ES-I3 (cell line): ENCODE results near the gene ANKS4B.
"Not testable (repeated sequence)": the region's sequence is repeated elsewhere in the genome, so short reads cannot be mapped to it uniquely, and the experiment has no call there.

Source experiments
- H3K36me3 ChIP-seq: 2 replicates; pipeline ENCODE4 v1.6.1; 2013; ENCODE audit warnings: mild to moderate bottlenecking, low read length, control low read depth, moderate library complexity; ENCODE audit not compliant: insufficient read depth
- H3K4me1 ChIP-seq: 2 replicates; pipeline ENCODE4 v1.6.1; 2013; ENCODE audit warnings: mild to moderate bottlenecking, control low read depth, low read length; ENCODE audit not compliant: insufficient read depth
- H3K9ac ChIP-seq: 2 replicates; pipeline ENCODE4 v1.6.1; 2013; ENCODE audit warnings: low read depth, mild to moderate bottlenecking, low read length, moderate library complexity
- H3K9me3 ChIP-seq: 2 replicates; pipeline ENCODE4 v1.6.1; 2013; ENCODE audit warnings: mild to moderate bottlenecking, low read length, moderate library complexity; ENCODE audit not compliant: control insufficient read depth, insufficient read depth

Gene ANKS4B

DNA sequence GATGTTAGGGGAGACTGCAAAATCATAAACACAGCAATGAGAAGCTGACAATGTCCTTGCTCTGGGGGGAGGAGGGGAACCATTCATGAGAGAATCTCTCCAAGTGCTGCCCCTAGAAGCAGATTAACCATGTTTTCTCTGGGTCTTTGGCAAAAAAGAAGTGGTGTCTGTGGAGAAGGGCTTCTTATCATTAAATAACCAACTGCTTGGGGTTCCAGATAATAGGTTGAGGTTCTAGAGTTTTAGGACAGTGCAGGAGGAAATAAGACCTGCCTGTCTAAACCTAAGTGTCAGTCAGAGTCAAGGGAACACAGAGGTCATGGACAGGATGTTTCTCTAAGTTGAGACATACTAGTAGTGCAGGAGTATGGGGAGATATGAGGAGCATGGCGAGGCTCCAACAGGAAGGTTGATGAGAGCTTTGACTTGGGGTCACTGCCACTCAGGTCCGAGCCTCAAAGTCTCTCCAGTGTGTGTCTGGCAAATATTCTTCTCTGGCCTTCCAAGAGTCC, 5.1 kb upstream of the ANKS4B start:
- H3K9me3 ChIP-seq: no peaks in the 10 kb centered on the region
- H3K9ac ChIP-seq: no peak overlapping the region
- no peaks in the 10 kb centered on the region for H3K36me3 ChIP-seq
- peaks cover 9% of the 10 kb centered on the region for H3K4me1 ChIP-seq

DNA sequence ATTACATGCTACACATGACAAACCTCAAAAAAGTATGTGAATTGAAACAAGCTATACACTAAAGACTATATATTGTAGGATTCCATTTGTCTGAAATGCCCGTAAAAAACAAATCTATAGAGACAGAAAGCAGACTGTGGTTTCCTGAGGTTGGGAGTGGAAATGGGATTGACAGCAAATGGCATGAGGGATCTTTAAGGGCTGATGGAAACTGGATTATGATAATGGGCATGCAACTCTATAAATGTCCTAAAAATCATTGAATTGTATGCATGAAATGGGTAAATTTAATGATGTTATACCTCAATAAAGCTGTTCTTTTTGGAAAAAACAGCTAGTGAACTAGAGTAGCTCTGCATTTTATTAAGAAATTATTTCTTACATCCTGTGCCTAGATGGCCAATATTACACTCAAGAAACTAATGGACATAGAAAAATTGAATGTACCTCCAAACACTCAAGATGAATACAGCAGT, 416 bp upstream of the ANKS4B start:
- H3K9me3 ChIP-seq: no peaks in the 10 kb centered on the region
- no peaks in the 10 kb centered on the region for H3K4me1 ChIP-seq
- no peaks in the 10 kb centered on the region for H3K36me3 ChIP-seq
- no peak overlapping the region for H3K9ac ChIP-seq

DNA sequence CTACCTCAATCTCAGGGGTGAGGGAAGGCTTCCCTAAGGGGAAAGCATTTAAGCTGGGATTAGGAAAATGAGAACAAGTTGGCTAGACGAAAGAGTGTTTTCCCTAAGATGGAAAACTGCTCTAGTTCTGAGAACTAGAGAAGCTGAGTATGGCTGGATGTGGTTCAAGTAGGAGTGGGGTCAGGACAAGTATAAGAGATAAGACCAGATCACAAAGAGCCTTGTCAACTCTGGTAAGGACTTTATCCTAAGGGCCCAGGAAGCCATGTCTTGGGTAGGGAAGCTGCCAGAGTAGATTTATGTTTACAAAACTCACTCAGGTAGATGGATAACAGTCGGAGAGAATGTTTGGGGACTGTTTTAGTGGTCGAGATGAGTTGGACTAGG, 1.7 kb downstream of the ANKS4B start:
- no peaks in the 10 kb centered on the region for H3K9me3 ChIP-seq
- no peak overlapping the region for H3K9ac ChIP-seq
- no peaks in the 10 kb centered on the region for H3K4me1 ChIP-seq
- no peaks in the 10 kb centered on the region for H3K36me3 ChIP-seq

DNA sequence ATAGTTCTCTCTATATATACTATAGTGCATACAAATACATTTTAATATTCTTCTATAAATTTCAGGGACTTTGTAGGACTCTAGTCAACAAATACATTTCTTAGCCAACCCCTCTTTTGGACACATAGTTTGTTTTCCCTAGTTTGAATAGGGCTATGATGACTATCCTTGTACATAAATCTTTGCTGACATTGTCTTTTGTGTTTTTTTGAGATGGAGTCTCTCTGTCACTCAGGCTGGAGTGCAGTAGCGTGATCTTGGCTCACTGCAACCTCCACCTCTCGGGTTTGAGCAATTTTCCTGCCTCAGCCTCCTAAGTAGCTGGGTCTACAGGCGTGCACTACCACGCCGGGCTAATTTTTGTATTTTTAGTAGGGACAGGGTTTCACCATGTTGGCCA, 3.3 kb downstream of the ANKS4B start:
- no peaks in the 10 kb centered on the region for H3K4me1 ChIP-seq
- H3K9me3 ChIP-seq: no peaks in the 10 kb centered on the region
- no peak overlapping the region for H3K9ac ChIP-seq
- no peaks in the 10 kb centered on the region for H3K36me3 ChIP-seq

DNA sequence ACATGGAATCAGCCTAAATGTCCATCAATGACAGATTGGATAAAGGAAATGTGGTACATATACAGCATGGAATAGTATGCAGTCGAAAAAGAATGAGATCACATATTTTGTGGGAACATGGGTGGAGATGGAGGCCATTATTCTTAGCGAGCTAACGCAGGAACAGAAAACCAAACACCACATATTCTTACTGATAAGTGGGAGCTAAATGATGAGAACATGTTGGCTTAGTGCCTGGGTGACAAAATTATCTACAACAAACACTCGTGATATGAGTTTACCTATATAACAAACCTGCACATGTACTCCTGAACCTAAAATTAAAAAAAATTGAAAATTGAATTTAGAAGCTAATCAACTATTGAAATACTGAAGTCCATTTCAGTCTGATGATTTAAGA, 6.1 kb downstream of the ANKS4B start:
- no peaks in the 10 kb centered on the region for H3K36me3 ChIP-seq
- no peaks in the 10 kb centered on the region for H3K4me1 ChIP-seq
- H3K9me3 ChIP-seq: no peaks in the 10 kb centered on the region

DNA sequence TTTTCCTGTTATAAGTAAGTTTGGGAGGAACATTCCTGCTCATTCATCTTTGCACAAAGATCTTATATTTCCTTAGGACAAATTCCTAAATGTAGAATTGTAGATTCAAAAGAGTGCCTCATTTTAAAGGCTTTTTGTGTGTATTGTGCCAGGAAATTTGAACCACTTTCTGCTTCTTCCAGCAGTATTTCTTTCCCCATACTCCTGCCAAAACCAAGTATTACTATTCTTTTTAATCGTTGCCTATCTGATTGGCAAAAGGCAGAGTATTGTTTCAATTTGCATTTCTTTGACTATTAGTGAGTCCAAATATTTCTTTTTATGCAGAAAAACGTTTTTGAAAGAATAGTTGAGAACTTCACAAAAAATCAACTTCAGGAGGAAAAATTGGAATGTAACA, 9.3 kb downstream of the ANKS4B start:
- H3K9me3 ChIP-seq: no peaks in the 10 kb centered on the region
- H3K36me3 ChIP-seq: no peaks in the 10 kb centered on the region
- H3K9ac ChIP-seq: no peak overlapping the region
- peaks cover 5% of the 10 kb centered on the region; the same call in 1 of the 2 replicates for H3K4me1 ChIP-seq

More for the DNA sequence above, 6.1 kb downstream of the ANKS4B start:
- H3K9ac ChIP-seq: no peak overlapping the region

DNA sequence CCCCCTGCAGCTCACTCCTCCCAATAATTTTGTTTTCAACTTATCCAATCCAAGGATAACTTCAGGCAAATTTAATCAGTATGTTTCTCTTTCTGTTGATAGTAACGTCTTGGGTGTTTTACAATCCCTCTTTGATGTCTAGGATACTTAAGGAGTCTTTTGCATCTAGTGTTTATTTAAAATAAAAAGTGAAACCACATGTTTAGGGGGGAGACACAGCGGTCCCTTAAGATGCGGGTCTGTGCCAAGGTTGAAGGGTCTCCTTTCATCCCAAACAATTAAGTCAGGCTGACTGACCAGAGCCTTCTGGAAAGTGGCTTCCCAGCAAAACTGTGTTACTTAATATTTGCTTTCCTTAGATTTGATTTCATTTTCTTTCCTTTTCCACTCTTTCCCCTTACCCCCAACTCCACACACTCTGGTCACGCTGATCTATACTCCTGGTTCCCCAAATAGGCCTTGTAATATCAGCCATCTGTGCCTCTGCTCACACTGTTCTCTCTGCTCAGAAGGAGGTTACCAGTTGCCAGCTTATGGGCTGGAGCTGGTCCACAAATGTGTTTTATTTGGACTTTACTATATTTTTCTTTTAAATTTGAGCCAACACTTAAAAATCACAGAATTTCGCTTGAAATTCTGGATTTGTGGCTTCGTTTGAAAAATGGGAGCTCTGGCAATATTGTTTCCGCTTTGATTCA, 11.2 kb downstream of the ANKS4B start:
- Histone ChIP-seq H3K9me3 (no peaks in the 10 kb centered on the region), H3K36me3 (no peaks in the 10 kb centered on the region), H3K4me1 (peaks cover 5% of the 10 kb centered on the region; the same call in 1 of the 2 replicates), H3K9ac (no peak overlapping the region)

DNA sequence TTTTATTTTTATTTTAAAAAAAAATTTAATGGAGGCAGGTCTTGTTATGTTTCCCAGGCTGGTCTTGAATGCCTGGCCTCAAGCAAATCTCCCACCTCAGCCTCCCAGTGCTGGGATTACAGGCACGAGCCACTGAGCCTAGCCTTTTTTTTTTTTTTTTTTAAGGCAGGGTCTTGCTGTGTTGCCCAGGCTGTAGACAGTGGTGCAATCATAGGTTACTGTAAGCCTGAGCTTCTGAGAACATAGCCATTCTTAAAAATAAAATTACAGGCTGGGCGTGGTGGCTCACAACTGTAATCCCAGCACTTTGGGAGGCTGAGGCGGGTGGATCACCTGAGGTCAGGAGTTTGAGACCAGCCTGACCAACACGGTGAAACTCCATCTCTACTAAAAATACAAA, 14.7 kb downstream of the ANKS4B start:
- H3K9ac ChIP-seq, H3K4me1 ChIP-seq, H3K36me3 ChIP-seq, H3K9me3 ChIP-seq: not testable (repeated sequence)

DNA sequence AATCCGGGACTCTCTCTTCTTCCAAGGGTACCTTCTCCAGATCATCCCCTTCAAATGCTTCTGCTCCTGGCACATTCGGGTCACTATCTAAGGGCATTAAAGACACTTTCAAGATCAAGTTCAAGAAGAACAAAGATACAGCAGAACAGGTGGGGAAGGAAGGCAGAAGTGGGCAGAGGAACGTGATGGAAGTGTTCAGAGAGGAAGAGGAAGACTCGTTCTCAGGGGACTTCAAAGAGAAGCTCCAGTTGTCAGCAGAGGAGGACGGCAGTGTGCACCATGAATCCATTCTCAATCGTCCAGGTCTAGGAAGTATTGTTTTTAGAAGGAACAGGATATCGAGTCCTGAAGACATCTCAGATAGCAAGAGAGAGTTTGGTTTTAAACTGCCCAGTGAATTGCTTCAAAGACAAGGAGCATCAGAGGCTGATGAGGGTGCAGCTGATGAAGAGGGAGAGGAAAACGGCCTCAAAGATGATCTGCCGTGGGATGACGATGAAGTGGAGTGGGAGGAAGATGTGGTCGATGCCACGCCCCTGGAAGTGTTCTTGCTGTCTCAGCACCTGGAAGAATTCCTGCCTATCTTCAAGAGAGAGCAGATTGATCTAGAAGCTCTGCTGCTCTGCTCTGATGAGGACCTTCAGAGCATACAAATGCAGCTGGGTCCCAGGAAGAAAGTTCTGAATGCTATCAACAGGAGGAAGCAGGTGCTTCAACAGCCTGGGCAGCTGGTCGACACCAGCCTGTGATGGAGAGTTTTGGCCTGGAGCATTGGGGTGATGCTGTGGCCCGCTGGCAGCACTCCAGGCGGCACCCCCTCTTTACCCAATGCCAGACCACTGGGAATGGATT, 16.8 kb downstream of the ANKS4B start:
- H3K9me3 ChIP-seq: no peaks in the 10 kb centered on the region
- no peak overlapping the region for H3K9ac ChIP-seq
- peaks cover 5% of the 10 kb centered on the region; the same call in 1 of the 2 replicates for H3K4me1 ChIP-seq
- no peaks in the 10 kb centered on the region for H3K36me3 ChIP-seq

DNA sequence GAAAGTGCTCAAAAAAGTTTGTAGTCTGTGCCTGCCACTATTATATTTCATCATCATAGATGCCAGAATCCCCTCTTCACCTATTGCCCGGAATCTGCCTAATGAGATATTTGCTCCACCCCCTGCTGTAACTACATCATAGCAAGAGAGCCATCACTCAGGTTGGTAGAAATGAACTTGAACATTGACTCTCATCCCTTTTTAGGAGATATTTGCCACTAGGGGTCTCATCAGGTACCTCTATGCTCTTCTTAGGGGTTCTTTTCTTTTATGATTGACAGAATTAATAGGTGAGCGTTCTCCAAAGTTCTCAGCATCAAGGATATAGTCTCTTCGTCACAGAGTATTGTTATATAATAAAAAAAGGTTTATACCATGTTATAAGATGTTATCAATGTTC, 20.0 kb downstream of the ANKS4B start:
- H3K4me1 ChIP-seq: no peaks in the 10 kb centered on the region
- H3K36me3 ChIP-seq: no peaks in the 10 kb centered on the region
- no peak overlapping the region for H3K9ac ChIP-seq
- H3K9me3 ChIP-seq: no peaks in the 10 kb centered on the region

DNA sequence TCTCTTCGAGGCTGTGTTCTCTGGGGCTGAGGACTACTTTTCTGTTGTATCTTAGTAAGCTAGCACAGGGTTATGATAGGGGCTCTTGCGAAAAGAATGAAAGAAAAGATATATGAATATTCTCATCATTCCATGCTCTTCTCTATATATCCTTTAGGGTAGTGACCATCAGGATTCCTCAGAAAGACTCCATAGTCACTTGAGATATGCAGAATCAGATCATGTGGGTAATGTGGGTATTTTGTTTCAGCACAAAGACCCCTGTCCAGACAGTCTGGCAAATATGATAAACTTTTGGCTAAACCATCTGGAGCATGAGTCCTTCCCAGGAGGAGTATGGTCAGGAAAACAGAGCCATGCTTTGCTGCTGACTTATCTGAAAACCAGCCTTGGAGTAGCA, 23.1 kb downstream of the ANKS4B start:
- H3K36me3 ChIP-seq: no peaks in the 10 kb centered on the region
- no peaks in the 10 kb centered on the region for H3K9me3 ChIP-seq
- no peak overlapping the region for H3K9ac ChIP-seq
- no peaks in the 10 kb centered on the region for H3K4me1 ChIP-seq

DNA sequence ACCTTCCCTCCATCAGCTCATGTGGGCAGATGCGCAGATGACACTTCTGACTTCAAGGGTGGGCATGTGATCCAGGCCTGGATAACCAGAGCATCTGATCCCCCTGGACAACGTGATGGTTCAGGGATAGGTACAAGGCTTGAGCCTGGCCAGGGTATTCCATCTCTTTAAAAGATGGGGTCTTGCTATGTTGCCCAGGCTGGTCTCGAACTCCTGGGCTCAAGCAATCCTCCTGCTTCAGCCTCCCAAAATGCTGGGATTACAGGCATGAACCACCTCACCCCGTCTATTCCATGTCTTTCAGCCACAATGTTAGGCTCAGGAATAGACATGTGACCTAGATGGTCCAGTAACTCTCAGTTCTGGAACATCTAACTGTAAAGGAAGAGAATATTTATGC, 23.8 kb downstream of the ANKS4B start:
- Histone ChIP-seq H3K4me1 (no peaks in the 10 kb centered on the region), H3K9me3 (no peaks in the 10 kb centered on the region), H3K36me3 (no peaks in the 10 kb centered on the region), H3K9ac (no peak overlapping the region)

DNA sequence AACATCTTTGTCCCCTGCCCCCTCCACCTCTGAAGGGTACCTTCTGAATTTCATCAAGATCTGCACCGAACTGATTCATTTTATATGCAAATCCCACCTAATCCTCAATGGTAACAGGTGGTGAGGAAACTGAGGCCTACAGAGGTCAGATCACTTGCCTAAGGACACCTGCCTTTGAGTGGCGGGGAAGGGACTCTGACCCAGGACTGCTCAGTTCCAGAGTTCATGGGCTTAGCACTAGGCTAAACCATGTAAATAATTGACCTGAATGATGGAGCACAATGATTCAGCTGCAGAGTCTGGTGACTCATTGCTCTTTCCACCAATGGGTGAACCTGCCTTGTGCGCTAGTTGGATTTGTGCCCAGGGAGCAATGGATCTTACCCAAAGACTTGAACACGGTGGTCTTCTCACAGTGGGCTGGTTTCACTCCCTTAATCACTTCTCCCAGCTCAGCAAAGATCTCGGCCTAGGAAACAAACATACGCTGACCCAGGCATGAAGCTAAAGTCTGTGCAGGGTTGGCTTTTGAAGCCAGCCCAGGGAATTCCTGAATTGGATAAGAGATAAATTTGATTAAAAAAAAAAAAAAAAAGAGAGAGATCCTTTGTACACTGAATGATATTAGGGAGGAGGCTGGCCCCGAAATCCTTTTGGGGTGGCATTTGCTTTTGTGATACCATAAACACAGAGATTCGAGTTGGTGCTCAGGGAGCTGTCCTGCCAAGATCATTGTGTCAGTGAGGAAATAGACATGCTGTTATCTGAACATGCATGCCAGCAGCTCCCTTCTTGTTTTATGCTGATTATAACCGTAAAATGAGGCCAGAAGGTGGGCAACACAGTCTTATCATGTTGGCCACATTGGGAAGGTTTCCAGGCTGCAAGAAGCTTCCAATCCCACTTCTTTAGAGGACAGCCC, 27.6 kb downstream of the ANKS4B start:
- Histone ChIP-seq H3K9ac (no peak overlapping the region), H3K36me3 (no peaks in the 10 kb centered on the region), H3K9me3 (no peaks in the 10 kb centered on the region), H3K4me1 (peaks cover 8% of the 10 kb centered on the region; the same call in 1 of the 2 replicates)
